NCI-H345 (cell line): ENCODE results near the gene SART1.
"Not testable (repeated sequence)": the region's sequence is repeated elsewhere in the genome, so short reads cannot be mapped to it uniquely, and the experiment has no call there.

Experiments
- DNase-seq: peaks from one replicate; lab custom pipeline; 2025; lab: John Stamatoyannopoulos, UW

The SART1 gene

DNA sequence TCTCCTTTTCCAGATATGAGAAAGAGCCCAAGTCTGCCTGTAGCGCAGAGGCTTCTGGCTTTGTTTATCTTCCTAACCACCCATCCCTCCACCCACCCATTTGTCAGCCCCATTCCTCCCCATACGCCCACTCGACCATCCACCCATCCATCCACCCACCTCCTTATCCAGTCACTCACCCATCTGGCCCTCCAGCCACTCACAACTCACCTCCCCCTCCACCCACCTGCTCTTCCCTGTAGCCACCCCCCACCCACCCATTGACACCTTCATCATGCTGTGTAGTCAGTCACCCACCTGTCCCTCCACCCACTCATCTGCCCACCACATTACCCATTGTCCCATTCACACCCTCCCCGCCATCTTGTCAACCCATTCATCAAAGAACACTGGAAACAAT lies 55.8 kb downstream of the SART1 start:
- DNase-seq: peak; percentile 65

DNA sequence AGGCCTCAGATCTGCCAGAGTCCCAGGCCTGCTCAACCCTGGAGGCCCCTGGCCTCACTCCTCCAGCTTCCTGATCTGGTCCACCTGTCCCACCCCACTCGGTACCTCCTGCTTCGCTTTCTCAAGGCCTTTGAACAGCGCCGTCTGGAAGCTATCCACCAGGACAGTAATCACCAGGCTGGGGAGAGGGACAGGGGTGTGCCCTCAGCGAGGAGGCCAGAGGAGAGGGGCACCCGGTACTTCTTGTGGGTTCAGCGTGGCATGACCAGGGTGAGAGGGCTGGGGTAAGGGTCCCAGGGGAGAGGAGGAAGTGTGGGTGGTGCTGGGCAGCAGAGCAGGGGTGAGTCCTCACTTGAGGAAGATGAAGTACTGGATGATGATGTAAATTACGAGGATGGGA lies 58.7 kb downstream of the SART1 start:
- no peak for DNase-seq

DNA sequence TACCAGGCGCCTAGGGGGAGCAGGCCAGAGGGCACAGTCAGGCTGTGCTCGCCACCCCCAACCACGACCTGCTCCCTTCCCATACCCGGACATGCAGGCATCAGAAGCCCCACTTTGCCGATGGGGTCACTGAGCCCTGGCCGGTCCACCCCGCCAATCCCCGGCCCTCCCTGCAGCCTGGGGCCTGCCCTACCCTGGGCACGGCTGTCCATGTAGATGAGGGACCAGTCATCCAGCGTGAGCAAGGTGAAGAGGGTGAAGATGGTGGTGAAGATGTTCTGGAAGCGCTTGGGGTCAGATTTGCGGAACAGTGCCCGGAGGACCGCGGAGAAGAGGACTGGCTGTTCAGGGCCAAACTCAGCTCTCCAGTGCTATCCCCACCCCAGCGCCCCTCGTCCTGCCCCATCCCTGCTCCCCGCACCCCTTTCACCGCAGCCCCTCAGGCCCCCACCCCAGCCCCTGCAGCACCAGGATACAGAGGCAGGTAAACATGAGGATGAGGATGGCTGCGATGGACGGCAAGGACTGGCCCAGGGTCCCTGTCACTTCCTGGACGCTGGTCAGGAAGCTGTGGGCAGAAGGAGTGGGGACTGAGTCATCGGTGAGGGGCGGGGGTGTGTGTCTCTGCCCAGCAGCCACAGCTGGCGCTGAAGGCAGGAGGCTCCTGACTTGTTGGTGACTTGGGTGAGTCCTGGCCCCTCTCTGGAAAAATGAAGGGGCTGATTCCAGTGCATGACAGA lies 59.3 kb downstream of the SART1 start:
- DNase-seq: no peak

DNA sequence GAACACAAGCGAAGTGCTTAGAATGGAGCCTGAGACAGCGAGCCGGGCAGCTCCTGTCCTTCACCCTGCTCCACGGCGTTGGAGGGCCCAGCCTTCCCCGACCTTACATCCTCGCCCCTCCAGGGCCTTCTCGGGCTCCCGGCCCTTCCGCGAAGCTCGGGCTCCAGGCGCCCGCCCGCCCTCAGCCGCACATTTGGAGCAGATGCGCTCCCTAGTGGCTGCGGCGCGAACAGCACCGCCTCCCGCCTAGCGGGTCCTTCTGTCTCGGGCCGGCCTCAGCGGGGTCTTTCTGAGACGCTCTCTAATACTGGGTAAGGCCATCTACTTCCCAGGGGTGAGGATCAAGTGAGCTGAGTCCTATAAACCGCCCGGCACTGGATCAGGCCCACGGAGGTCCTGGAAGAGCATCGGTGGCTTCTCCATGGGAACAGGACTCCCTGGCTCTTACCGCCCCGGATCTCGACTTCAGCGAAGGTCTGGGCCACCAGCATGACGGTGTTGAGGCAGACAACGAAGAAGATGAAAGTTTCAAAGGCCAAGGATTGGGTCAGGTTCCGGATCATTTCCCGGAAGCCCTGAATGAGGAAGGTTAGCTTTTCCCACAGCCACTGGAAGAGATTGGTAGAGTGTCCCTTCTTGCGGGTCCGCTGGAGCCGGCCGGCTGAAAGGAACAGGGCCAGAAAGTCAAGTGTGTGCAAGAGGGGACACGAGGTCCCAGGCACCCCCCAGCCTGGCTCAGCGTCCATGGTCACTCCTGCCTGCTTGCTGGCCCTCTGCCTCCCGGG lies 61.1 kb downstream of the SART1 start:
- DNase-seq: peak; percentile 68

DNA sequence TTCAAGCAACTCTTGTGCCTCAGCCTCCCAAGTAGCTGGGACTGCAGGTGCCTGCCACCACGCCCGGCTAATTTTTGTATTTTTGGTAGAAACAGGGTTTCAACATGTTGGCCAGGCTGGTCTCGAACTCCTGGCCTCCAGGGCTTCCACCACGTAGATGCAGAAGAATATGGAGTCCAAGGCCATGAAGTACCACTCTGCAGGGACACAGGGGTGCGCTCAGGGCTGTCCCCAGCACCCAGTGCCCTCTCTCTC lies 61.6 kb downstream of the SART1 start:
- DNase-seq: not testable (repeated sequence)

DNA sequence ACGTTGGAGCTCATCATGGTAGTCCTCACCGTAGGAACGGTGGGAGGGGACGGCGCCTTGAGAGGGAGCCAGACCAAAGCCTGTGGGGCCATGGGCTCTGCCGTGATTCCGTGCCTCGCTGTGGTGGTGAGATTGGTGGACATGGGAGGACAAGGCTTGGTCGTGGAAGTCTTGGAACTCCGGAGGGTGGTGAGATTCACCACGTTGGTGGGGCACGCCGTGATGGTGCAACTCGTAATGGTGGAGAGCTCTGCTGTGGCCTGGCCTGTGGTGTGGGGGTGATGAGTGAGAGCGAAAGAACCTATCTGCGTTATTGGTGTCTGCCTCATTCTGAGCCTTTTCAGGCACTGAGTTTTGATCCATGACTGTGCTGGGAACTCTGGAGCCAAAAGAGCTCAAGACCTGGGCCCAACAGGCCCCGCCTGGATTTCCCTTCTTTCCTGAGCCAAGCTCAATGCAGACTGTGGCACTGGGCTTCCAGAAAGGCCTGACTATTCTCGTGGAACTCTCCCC lies 64.5 kb downstream of the SART1 start, which contains the start of gene CATSPER1:
Gene CATSPER1 (minus strand): TSS at position 463 of the 513 bp plus-strand sequence. CDS start 100 bp downstream, at position 363.
- no peak for DNase-seq
